NCI-H526 (cell line): ENCODE measurements around the gene SH3BGRL.

Experiments
- DNase-seq, 2 experiments: peaks; one replicate each; lab custom pipeline; 2025; lab: John Stamatoyannopoulos, UW

SH3BGRL gene

DNA sequence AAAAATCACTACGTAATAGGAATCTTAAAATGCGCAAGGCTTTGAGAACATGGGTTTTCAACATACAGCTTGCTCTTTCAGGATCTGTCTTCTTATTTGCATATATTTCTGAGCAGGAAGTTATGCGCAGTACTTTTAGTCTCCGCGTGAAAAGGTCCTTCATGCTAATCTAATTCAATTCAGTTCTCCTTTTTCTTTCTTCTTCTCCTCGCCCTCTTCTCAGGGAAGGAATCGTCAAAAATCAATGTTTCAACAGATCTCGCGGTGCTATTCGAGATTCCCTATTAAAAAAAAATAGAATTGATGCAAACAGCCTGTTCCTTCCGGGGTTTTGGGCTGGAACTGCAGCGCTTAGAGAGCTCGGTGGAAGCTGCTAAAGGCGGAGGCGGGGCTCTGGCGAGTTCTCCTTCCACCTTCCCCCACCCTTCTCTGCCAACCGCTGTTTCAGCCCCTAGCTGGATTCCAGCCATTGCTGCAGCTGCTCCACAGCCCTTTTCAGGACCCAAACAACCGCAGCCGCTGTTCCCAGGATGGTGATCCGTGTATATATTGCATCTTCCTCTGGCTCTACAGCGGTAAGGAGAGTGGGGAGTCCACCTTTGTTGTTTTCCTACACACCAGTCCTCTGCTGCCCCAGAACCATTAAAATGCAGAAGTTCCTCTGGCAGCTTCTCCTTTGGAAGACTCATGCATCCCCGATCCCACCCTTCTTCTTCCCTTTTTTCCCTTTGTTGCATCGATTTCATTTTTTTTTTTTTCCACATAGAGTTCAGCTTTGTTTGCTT lies at the start of gene SH3BGRL, which contains the start of gene HMGN5:
Gene SH3BGRL, plus strand, starts transcription at position 432 of the 785 bp plus-strand sequence. Its CDS starts 99 bp downstream, at position 531.
Gene HMGN5, minus strand, starts transcription at position 243 of the 785 bp plus-strand sequence. CDS start 80,364 bp downstream, outside the sequence.
- peak; percentile 66 to 80 for DNase-seq

DNA sequence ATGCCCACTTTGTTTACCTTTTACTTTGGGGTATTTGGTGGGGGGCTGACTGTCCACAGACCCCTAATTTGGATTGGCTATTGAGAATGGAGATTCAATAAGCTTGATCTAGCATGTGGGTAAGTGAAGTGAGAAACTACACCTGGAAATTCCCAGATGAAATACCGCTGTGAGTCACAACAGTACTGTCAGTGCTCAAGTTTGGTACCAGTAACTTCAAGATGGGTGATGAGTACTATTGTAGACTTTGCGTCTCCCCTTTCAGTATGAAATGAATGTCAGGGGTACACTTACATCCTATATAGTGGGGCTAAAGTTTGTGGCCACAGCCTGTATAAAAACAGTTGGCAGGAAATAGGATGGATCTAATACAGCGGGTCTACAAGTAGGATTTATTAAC lies 33.5 kb upstream of the SH3BGRL start:
- DNase-seq, result no peak

DNA sequence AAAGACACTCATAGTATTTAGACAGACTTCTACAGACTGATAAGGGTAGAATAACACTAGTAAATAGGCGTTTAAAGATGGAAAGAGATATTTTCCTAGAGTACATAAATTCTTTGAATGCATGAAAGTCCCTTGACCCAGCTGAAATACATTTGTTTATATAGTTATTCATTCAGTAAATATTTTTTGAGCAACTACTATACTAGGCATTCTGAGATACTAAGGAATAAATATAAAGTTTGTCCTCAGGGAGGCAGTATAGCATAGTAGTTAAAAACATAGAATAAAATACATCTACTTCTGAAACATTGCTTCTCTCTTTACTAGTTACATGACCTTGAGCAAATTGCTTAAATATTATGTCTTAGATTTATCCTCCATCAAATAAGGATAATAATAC lies 27.6 kb upstream of the SH3BGRL start:
- DNase-seq, result peak; percentile 23 to 44

GRCh38 chrX:81195259-81195658 lies 6.6 kb upstream of the SH3BGRL start:
- no peak for DNase-seq

DNA sequence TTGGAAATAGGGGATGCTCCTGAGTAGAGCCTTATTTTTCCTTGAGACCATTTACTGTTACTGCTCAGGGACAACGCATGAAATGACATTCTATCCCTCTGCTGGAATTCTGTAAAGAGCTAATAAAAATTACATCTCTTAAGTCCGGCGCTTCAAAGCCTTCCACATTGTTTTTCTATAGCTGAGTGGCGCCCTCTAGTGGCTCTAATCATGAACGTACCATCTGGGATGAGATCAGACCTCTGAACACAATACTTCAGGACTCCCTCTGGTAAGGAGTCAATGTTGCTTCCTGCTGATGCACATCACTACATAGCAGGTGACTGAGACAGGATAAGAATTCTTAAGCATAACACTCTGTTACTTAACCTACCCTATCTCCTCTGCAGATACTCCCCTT lies 6.2 kb upstream of the SH3BGRL start:
- peak; percentile 50 to 69 for DNase-seq

DNA sequence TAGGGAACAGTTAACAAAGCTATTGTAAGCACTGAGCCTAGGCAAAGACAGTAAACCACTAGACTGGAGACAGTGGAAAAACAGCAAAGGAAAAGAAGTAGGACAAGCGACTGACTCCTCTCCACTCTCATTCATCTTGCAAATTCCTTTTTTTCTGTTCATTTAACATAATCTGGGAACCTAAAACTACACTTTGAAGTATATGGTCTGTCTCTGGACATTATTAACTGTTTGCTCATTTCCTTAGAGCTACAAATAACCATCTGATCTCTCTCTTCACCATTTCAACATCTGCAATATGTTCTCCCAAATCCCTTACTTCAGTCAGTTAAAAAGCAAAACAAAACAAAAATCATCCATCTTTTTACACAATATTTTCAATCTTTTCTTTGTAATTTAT lies 831 bp upstream of the SH3BGRL start:
- no peak for DNase-seq

DNA sequence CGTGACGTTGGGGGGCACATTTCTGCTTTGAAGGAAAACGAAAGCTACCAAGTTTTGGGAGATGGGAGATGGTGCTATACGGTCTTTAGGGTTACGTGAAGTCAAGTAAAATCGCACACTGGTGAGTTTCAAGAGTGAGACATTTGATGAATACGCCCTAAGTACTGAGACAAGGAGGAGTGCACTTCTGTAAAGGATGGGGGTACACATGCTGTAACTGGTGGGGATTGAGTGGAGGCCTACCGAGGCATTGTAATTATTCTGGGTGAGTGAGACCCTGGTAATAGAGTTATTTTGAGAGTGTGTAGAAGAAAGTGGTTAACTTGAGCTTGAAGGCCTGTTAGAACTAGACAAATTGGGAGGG lies 536 bp downstream of the SH3BGRL start:
- DNase-seq, result no peak

GRCh38 chrX:81202943-81203342 lies 1.0 kb downstream of the SH3BGRL start:
- DNase-seq, result peak in 1 of 2 experiments; percentile 5

- DNase-seq, result peak; percentile 24 to 33
Measured at GRCh38 chrX:81205551-81205950, 3.6 kb downstream of the SH3BGRL start.

- no peak for DNase-seq
Measured at GRCh38 chrX:81206476-81206875, 4.6 kb downstream of the SH3BGRL start.

- no peak for DNase-seq
Measured at GRCh38 chrX:81208916-81209315, 7.0 kb downstream of the SH3BGRL start.

- no peak for DNase-seq
Measured at GRCh38 chrX:81215685-81216084, 13.8 kb downstream of the SH3BGRL start.

- DNase-seq, result no peak
Measured at GRCh38 chrX:81229229-81229628, 27.3 kb downstream of the SH3BGRL start.

DNA sequence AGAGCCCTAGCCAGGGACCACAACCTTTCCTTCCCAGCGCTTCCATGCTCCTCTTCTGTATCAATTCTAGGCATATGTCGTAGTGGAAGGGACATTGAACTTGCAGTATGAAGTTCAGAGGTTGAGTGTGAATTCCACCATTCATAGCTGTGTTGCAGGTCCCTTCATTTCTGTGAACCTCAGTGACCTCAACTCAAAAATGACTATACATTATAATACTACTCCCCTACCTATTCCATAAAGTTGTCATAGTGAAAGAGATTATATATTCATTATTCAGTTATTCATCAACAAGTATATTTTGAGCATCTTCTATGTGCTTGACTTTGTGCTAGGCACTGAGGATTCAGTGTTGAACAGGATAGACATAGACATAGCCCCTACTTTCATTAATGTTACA lies 28.0 kb downstream of the SH3BGRL start:
- no peak for DNase-seq

GRCh38 chrX:81231476-81231875 lies 29.6 kb downstream of the SH3BGRL start:
- no peak for DNase-seq

DNA sequence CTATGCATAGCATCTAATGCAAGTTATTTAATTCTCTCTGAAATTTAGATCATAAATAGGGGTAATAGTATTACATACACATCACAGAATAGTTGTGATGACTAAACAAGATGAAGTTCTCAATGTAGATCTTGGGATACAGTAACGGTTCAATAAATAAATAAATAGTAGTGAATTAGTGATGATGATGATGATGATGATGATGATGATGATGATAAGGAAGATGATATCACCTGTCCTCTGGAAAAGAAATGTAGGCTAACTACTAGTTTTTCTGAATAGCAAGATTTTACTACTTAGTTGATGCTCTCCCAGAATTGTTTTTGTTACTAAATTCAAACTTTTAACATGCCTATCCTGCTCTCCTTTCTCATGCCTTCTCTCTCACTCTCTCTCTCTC lies 30.3 kb downstream of the SH3BGRL start:
- DNase-seq, result no peak

DNA sequence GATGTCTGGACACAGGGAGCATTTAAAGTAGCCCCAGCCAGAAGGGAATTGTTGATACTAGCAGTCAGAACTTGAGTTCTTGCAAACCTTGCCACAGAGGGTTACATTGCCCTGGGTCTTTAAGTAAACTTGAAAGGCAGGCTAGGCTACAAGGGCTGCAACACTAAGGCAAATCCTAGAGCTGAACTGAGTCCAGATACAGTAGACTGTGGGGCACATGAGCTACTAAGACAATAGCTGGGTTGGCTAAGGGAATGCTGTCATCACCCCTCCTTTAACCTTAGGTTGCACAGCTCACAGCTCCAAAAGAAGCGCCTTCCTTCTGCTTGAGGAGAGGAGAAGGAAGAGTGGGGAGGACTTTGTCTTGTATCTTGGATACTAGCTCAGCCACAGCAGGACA lies 35.6 kb downstream of the SH3BGRL start:
- no peak for DNase-seq

- no peak for DNase-seq
Measured at GRCh38 chrX:81238166-81238565, 36.3 kb downstream of the SH3BGRL start.

- no peak for DNase-seq
Measured at GRCh38 chrX:81240701-81241331, 38.9 kb downstream of the SH3BGRL start.

GRCh38 chrX:81241753-81242152 lies 39.9 kb downstream of the SH3BGRL start:
- no peak for DNase-seq

GRCh38 chrX:81255876-81256275 lies 54.0 kb downstream of the SH3BGRL start:
- DNase-seq, result no peak

DNA sequence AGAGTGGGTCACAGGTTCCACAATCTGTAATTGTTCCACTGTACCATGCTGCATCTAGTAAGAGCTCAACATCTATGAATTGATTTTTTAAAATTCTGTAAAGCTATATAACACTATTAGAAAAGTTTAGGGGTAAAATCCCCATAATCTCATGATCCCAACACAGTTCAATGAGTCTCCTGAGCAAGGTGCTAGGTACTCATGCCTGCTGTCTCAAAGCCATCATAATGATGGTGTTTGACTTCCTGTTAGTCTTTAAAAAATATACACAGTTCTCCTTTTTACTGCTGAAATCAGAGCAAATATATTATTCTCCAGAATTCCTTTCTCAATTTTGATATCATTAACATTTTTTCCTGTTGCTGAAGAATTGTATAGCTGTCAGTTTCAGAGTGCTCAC lies 55.9 kb downstream of the SH3BGRL start:
- DNase-seq, result no peak

GRCh38 chrX:81259020-81259713 lies 57.3 kb downstream of the SH3BGRL start:
- DNase-seq, result no peak
